NCI-H187 (cell line): ENCODE data around the gene RUNX2.

ENCODE experiments used
- DNase-seq, 2 experiments: peaks; one replicate each; lab custom pipeline; 2025; lab: John Stamatoyannopoulos, UW

Gene RUNX2

DNA sequence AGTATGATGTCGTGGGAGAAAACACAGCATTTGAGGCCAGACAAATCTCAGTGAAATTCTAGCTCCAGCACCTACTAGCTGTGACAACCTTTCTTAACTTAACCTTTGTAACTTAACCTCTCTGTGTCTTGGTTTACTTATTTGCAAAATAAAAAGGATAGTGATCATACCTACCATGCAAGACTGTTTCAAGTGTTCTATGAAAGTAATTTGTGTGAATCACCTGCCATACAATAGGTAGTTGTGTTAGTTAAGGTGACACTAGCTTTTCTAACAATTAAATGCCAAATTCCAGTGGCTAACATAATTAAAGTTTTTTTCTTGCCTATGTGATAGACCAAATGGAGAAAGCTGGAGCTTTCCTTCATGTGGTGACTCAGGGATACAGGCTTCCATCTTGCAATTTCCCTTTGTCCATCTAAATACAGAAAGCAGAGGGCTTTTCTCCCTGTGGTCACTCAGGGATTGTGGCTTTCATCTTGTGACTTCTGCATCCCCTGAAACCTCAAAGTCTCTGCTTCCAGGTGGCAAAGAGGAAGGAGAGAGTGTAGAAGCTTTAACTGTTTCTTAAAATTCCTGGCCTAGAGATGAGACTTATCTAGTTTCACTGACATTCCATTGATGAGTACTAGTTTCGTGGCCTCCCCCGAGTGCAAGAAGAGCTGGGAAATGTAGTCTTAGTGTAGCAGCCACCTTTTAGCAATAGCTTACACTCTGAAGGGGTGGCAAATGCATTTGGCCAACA is 376.1 kb downstream of the RUNX2 start:
- no peak for DNase-seq

DNA sequence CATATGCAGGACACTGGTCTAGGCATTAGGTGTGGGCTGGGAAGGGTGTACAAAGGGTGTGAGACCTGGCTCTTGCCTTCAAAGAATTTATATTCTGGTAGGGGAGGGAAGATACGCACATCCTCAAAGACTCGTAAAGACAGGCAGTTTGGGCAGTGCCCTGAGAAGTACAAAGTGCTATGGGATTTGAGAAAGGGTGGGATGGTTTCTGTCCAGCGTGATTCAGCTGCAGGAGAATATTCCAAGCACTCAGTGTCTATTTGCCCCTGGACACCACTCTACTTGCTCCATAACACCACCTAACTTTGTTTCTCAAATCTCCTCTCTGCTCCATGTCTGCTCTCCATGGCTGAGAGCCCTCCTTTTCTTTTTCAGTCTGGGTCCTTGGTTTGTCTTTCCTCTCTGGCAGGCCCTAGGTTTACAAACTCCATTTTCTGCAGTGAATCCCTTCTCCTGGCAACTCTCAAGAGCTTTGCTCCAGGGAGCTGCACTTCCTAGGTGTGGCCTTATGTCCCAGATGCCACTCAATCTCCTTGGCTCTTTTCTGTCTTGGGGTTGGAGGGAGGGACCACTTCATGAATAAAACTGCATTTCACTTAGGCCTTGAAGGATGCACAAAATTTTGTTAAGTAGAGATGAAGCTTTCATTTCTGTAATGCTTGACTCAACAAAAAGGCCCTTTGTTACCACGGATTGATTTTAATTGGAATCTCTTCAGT is 377.2 kb downstream of the RUNX2 start:
- no peak for DNase-seq

DNA sequence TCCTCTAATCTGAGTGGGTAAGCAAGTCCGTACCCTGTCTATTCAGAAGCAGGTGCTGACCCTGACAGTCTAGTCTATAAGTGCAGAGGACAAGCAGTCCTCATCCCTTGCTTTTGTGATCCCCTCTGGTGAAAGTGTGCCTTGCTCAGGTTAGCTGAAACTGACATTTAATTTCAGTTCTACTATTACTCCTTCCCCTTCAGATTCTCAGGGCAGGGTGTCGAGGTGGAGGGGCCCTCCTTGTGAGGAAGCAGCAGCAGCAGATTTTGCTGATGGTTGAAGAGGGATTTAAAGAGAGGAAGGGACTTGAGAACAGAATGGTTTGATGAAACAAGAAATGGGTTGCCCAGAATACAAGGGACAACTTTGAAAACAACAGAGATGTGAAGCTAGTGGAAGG is 378.2 kb downstream of the RUNX2 start:
- no peak for DNase-seq

DNA sequence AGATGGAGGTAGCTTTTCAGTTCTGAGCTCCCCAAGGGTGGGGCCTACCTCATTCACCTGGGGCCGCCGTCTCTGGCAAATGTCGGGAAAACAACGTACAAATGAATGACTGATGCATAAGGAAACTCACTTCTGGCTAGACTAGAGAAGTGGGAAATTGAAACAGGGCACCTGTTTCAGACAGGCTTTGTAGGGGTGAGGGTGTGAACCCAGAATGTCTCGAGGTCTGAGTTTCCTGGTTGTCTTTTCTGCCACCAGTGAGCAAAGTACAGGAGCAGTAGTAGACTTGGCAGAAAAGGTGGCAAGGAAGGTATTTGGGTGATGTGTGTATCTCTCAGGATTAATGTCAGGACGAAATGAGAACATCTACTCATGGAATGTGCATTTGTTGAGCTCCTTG is 379.0 kb downstream of the RUNX2 start:
- DNase-seq = no peak

DNA sequence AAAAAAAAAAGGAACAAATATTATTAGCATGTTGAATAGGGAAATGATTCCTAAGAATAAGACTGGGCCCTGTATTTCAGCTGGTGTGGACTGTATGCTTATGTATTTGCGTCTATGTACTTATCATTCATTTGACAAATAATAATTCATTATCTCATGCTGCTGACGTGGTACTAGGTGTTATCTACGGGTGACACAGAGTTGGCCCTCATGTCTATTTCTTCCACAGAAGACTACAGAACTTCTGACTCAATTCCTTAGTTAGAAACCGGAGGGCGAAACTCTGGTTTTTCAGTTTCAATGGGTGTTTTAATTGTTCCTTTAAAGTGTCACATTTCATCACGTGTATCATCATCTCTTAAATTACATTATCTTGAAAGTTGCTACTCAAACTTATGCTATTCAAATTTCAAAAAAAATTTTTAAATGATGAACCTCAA is 381.7 kb downstream of the RUNX2 start:
- no peak for DNase-seq

DNA sequence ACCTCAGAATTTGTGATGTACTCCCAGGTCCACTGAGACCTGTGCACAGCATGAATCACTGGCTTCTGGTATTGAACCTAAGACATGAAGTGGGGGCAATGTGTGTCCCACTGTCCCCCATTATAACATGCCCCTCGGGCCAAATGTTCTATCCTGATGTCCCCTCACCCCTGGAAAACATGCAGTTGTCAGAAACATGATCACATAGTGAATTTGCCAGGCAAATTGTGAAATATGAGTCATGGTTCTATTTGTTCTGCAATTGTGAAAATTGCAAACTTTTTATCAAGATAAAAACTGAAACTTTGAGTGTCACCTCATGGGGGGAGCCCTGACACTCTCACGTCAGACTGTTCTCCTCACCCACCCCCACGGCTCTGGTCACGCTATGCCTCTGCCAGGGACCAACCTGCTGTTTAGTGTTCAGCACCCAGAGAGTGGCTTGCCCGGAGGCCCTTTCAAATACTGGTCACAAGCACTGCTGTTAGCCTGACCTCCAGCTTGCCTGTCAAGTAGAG is 382.2 kb downstream of the RUNX2 start:
- no peak for DNase-seq

DNA sequence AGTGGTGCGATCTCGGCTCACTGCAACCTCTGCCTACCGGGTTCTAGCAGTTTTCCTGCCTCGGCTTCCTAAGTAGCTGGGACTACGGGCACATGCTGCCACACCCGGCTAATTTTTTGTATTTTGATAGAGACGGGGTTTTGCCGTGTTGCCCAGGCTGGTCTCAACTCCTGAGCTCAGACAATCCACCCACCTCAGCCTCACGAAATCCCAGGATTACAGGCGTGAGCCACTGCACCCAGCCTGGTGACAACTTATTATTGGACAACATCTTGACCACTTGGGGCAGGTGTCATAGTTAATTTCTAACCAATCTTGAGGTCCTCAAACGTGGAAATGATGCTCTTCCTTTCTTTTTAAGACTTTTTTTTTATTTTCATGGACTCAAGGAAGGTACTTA is 383.9 kb downstream of the RUNX2 start:
- DNase-seq = no peak

DNA sequence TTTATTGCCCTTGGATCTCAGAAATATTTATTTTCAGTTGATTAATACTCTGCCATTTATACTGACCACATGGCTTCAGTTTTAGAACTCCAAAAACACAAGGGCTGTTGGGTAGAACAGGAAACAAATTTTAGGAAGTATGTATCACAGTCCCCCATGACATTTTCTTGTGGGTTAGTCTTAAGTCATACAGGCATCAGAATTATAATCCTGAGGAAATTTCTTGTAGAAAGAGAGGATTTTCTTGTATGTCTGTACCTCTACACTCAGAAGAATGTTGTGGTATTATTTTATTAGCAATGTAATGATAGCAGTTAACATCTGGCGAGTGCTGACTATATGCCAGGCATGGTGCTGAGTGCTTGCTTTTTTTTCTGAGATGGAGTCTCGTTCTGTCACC is 384.7 kb downstream of the RUNX2 start:
- DNase-seq = no peak
